Ovary (tissue), 9 donors: ENCODE measurements around the gene KLHL2. TPM values are rescaled to one million over a fixed set of nuclear protein-coding genes. Genes with fewer than 3 reads are reported as not detected.

Experiments
- DNase-seq, 5 donors: peaks; one replicate each; pipeline ENCODE4 v3.0.0-alpha.2; 2019 to 2020
- H3K27ac ChIP-seq, 2 donors: fragments of 200-600 bp; one replicate each; pipeline versions ENCODE4 v1.5.1 to v1.8.0; 2019 to 2022
- H3K27me3 ChIP-seq: fragments of 200-600 bp; one replicate; pipeline ENCODE4 v1.8.0; 2022
- H3K36me3 ChIP-seq: fragments of 200-600 bp; sonication (generic); one replicate; pipeline ENCODE4 v1.5.1; 2019
- H3K4me1 ChIP-seq: one replicate; pipeline ENCODE4 v1.8.1; 2013; ENCODE audit warnings: mild to moderate bottlenecking, moderate library complexity; ENCODE audit not compliant: insufficient read depth
- H3K4me3 ChIP-seq: fragments of 200-600 bp; sonication (generic); one replicate; pipeline ENCODE4 v1.5.1; 2017
- H3K9me3 ChIP-seq, 2 donors: fragments of 200-600 bp in 1 of 2; sonication (generic) in 1 of 2; one replicate each; pipeline versions ENCODE4 v1.5.1 to v1.8.1; 2013 to 2019; ENCODE audit warnings: mild to moderate bottlenecking in 1 of 2, moderate library complexity in 1 of 2
- EP300 ChIP-seq: sonication (generic); formaldehyde crosslinking; IDR thresholded peaks from one replicate; pipeline ENCODE4 v1.6.1; 2017; ENCODE audit warnings: antibody characterized with exemption
- POLR2A ChIP-seq: fragments of 450-650 bp; IDR thresholded peaks from one replicate; pipeline ENCODE4 v1.6.1; 2017; ENCODE audit warnings: antibody characterized with exemption, mild to moderate bottlenecking, moderate library complexity
- WGBS, 3 donors: extraction: QIAGEN DNeasy Blood & Tissue Kit in 1 of 3; methylation state at CpG; one replicate each; pipeline versions ENCODE4 v1.1.5 to v1.1.7; 2013 to 2017; 5-methylcytosine and 5-hydroxymethylcytosine counted together
- intact Hi-C, 4 donors: fragments of 100-400 bp; cut with DNase I; formaldehyde crosslinking; loops; one replicate each; pipeline versions ENCODE4 v1.11.0 to v1.15.1; 2022 to 2023
- polyA plus RNA-seq, 2 donors: library from polyadenylated mRNA; stranded (reverse); fragments of 200-250 nt in 1 of 2; fragments of 350-450 nt in 1 of 2; fragmentation: Illumina TruSeq in 1 of 2; extraction: RNeasy Lipid Tissue Mini Kit (QIAGEN cat#74804) in 1 of 2; gene quantifications; one replicate each; pipeline ENCODE4 v1.2.3, GENCODE V29; 2013 to 2014
- total RNA-seq, 7 donors: library from RNA; depleted of rRNA in 2 of 7; stranded (reverse); fragments of >200 nt in 2 of 7; fragmentation: NEBNext Ultra II Directional in 3 of 7; extraction: Animal tissue kit (Norgen Biotek cat#: 25700) in 3 of 7; gene quantifications; one replicate each; pipeline versions ENCODE4 v1.1.0 to v1.2.4, GENCODE V29; 2016 to 2023
- TF ChIP-seq, protein P1 (sequence below), 3 donors: fragments of 450-650 bp in 2 of 3; fragments of 200-600 bp in 1 of 3; IDR thresholded peaks; one replicate each; pipeline versions ENCODE4 v1.5.1 to v1.8.0; 2016 to 2022; ENCODE audit warnings: antibody characterized with exemption in 3 of 3, mild to moderate bottlenecking in 1 of 3
- donor health status: DM: no; HTN: no; CAD: no; lungs with moderate emphysema.
- donor health status: DM: no; HTN: no; CAD: no.
- donor health status: Bipolar disorder and iron deficiency.
- donor health status: DM: yes; HTN: yes; CAD: no.
- donor health status: DM: no; HTN: no; CAD: no.
- donor health status: DM: yes; HTN: yes; CAD: no.

The KLHL2 gene
- total and polyA plus RNA-seq, 9 donors: 7.2 to 19.3 (median 11.4) TPM

DNA sequence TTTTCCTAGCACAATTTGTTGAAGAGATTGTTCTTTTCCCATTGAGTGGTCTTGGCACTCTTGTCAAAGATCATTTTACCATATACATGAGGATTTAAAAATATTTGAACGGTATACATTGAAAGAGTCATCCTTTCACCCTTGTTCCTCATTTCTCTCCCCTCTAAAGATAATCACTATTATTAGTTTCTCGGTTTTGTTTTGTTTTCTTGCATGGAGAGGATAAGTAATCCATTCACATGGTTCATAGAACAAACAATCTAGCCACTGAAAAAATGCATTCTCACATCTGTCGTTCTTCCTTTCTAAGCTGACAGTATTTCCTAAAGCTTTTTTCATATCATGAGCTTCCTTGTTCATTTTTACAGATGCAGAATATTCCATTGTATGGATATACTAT, 80.9 kb downstream of the KLHL2 start:
- DNase-seq: no peak
- Histone ChIP-seq H3K9me3 (no peaks in the 10 kb centered on the region), H3K36me3 (no peaks in the 10 kb centered on the region), H3K27ac (no peak overlapping the region), H3K27me3 (no peaks in the 10 kb centered on the region), H3K4me3 (no peak overlapping the region), H3K4me1 (no peaks in the 10 kb centered on the region)
- whole genome bisulfite sequencing, 3 donors: 24 to 56% (median 31%) methylated on average over 3 of the region's 3 CpGs
- intact Hi-C loops: no loop called here
- TF ChIP-seq EP300 (no peak), POLR2A (no peak)
- TF ChIP-seq, protein P1, sequence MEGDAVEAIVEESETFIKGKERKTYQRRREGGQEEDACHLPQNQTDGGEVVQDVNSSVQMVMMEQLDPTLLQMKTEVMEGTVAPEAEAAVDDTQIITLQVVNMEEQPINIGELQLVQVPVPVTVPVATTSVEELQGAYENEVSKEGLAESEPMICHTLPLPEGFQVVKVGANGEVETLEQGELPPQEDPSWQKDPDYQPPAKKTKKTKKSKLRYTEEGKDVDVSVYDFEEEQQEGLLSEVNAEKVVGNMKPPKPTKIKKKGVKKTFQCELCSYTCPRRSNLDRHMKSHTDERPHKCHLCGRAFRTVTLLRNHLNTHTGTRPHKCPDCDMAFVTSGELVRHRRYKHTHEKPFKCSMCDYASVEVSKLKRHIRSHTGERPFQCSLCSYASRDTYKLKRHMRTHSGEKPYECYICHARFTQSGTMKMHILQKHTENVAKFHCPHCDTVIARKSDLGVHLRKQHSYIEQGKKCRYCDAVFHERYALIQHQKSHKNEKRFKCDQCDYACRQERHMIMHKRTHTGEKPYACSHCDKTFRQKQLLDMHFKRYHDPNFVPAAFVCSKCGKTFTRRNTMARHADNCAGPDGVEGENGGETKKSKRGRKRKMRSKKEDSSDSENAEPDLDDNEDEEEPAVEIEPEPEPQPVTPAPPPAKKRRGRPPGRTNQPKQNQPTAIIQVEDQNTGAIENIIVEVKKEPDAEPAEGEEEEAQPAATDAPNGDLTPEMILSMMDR (IDR thresholded peaks at IDR 0.05): no peak

DNA sequence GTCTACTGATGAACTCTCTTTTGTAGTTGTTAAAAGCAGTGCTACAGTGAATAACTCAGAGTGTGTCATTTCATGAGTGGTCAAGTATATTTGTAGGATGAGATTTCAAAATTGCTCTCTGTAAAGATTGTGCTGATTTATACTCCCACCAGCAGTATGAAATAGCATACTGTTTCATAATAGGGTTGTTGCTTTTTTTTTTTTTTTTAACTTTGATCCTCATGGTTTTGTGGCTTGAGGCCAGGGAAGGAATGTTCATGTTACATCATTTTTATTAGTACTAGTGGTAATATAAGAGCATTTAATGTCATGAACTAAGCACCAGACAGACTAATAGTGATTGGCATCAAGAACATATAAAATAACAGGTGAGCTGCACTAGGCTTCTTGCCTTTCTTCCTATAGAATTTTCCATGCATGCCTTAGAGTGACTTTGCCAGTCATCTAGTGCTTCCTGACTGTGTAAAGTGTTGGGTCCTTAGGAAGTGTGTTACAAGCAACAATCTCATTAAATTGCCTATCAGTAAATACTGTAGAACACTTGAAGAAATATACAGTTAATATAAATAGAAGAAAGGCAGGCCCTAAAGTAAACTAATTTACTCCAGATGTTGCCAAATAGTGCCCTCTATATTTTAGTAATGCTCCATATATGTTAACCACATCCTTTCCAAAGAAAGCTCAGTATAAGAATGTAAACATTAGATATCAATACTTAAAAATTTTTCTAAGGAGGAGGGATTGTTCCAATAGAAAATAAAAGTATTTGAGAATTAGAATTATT, 81.5 kb downstream of the KLHL2 start:
- intact Hi-C loops: no loop called here
- no peak for DNase-seq
- Histone ChIP-seq H3K4me3 (no peak overlapping the region), H3K36me3 (no peaks in the 10 kb centered on the region), H3K27ac (no peak overlapping the region), H3K27me3 (no peaks in the 10 kb centered on the region), H3K9me3 (no peaks in the 10 kb centered on the region), H3K4me1 (no peaks in the 10 kb centered on the region)
- TF ChIP-seq POLR2A: no peak
- TF ChIP-seq, protein P1 (IDR thresholded peaks at IDR 0.05): no peak
- no peak for TF ChIP-seq EP300

DNA sequence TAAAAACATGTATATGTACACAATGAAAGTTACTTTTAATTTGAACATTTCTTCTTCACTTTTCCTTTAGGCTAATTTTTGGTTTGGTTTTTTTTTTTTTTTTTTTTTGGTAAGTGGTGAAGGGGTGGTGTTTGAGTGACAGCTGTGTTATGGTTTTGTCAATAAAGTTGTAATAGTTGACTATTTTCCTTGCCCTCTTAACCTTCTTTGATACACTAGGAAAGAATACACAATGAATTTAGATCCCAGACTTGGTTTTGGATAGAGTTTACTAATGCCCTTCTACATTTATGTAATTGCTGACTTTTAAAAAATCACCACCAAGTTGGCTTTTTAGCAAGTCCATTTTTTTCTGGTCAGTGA, 82.0 kb downstream of the KLHL2 start:
- Histone ChIP-seq H3K27me3 (no peaks in the 10 kb centered on the region), H3K27ac (no peak overlapping the region), H3K4me1 (no peaks in the 10 kb centered on the region), H3K9me3 (no peaks in the 10 kb centered on the region), H3K4me3 (no peak overlapping the region), H3K36me3 (no peaks in the 10 kb centered on the region)
- TF ChIP-seq POLR2A (no peak), EP300 (no peak)
- TF ChIP-seq, protein P1 (IDR thresholded peaks at IDR 0.05): no peak
- intact Hi-C loops: no loop called here
- DNase-seq: no peak

DNA sequence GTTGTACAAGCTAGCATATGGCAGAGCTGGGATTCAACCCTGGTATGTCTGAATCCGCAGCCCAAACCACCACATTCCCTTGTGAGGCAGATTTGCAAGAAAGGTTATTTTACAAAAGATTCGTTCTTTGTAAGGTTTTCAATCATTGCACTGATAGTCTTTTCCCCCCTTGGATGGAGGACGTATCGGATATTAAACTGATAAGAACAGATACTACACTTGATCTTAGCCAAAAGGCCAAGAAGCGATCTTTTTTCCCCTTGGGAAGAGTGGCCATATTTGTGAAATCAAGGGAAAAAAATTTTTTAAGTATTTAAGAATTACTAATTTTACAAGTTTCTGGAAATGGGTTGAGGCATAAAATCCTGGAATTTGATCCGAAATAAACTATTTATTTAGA, 85.7 kb downstream of the KLHL2 start:
- Histone ChIP-seq H3K27me3 (no peaks in the 10 kb centered on the region), H3K27ac (no peak overlapping the region), H3K4me3 (no peak overlapping the region), H3K9me3 (no peaks in the 10 kb centered on the region), H3K36me3 (no peaks in the 10 kb centered on the region), H3K4me1 (no peaks in the 10 kb centered on the region)
- intact Hi-C loops: no loop called here
- TF ChIP-seq EP300 (no peak), POLR2A (no peak)
- TF ChIP-seq, protein P1 (IDR thresholded peaks at IDR 0.05): no peak
- 95 to 97% (median 97%) methylated on average over 6 of the region's 6 CpGs for WGBS, 3 donors
- no peak for DNase-seq
